C4-2B (cell line): Measurements from ENCODE around the gene PTPRM.

ENCODE experiments used
- ZFX ChIP-seq: fragments of 450-650 bp; IDR thresholded peaks from 2 replicates; pipeline ENCODE4 v1.6.1; 2017
- TF ChIP-seq, protein P1 (sequence below): fragments of 450-650 bp; conservative IDR thresholded peaks from 2 replicates; pipeline ENCODE4 v1.5.1; 2017; ENCODE audit warnings: mild to moderate bottlenecking

DNA sequence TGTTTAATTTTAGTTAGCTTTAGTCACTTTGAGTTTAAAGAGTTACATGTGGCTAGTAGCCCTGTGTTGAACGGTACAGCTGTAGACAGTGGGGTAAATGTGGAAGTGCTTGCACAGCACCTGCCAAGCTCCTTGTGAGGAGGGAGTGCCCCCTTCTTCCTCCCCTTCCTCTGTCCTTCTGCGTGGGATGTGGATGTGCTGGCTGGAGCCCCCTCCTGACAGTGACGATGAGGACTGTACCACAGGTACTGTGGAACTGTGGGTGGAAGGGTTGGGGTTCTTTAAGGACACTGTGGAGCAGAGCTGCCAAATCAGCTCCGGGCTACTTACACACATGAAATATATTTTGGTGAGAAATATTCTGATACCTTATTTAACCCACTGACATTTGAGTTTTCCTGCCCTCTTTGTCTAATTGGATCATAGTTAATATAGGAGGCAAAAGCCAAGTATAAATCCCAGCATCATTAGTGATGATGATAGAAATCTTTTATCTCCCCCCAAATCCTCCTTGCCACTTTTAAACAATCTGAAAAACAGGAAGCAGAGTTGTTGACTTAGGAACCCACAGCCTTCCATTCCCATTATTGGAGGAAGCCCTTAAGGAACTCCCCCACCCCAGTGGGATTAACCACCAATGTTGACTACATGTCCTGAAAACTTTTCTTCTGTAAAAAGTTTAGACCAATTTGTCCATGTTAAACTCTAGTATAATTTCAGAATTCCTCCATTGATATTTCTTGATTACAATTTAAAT, 181.3 kb downstream of the PTPRM start:
- TF ChIP-seq, protein P1, sequence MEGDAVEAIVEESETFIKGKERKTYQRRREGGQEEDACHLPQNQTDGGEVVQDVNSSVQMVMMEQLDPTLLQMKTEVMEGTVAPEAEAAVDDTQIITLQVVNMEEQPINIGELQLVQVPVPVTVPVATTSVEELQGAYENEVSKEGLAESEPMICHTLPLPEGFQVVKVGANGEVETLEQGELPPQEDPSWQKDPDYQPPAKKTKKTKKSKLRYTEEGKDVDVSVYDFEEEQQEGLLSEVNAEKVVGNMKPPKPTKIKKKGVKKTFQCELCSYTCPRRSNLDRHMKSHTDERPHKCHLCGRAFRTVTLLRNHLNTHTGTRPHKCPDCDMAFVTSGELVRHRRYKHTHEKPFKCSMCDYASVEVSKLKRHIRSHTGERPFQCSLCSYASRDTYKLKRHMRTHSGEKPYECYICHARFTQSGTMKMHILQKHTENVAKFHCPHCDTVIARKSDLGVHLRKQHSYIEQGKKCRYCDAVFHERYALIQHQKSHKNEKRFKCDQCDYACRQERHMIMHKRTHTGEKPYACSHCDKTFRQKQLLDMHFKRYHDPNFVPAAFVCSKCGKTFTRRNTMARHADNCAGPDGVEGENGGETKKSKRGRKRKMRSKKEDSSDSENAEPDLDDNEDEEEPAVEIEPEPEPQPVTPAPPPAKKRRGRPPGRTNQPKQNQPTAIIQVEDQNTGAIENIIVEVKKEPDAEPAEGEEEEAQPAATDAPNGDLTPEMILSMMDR, result no peak
- TF ChIP-seq ZFX, result no peak
